ENCODE results near the gene STK39. TPM values are rescaled to one million over a fixed set of nuclear protein-coding genes. Genes with fewer than 3 reads are reported as not detected.

Gene STK39
- total RNA-seq, 1 experiment from 2014 or later: 2.9 TPM

- no peak overlapping the region for H3K27ac Mint-ChIP-seq (ENCODE audit: unreplicated experiment)
- ChIA-PET POLR2A (no interaction called here), CTCF (no interaction called here)
- no peaks in the 10 kb centered on the region for H3K4me1 ChIP-seq
- H3K4me1 Mint-ChIP-seq (ENCODE audit: low read depth, unreplicated experiment): no peaks in the 10 kb centered on the region
- intact Hi-C loops (cut with micrococcal nuclease; ENCODE audit: unreplicated experiment): no loop called here
- no peak overlapping the region for H3K4me3 ChIP-seq (ENCODE audit: low read depth, low read length)
- H3K36me3 Mint-ChIP-seq (ENCODE audit: insufficient read depth, unreplicated experiment): no peaks in the 10 kb centered on the region
- H3K27me3 ChIP-seq (replicated peaks; ENCODE audit: control insufficient read depth, insufficient read depth, low read length): no peaks in the 10 kb centered on the region
- peaks cover 3% of the 10 kb centered on the region for H3K27me3 Mint-ChIP-seq (ENCODE audit: insufficient read depth, unreplicated experiment)
- H3K36me3 ChIP-seq (ENCODE audit: control insufficient read depth, insufficient read depth, low read length): no peaks in the 10 kb centered on the region
- TF ChIP-seq, protein P1, sequence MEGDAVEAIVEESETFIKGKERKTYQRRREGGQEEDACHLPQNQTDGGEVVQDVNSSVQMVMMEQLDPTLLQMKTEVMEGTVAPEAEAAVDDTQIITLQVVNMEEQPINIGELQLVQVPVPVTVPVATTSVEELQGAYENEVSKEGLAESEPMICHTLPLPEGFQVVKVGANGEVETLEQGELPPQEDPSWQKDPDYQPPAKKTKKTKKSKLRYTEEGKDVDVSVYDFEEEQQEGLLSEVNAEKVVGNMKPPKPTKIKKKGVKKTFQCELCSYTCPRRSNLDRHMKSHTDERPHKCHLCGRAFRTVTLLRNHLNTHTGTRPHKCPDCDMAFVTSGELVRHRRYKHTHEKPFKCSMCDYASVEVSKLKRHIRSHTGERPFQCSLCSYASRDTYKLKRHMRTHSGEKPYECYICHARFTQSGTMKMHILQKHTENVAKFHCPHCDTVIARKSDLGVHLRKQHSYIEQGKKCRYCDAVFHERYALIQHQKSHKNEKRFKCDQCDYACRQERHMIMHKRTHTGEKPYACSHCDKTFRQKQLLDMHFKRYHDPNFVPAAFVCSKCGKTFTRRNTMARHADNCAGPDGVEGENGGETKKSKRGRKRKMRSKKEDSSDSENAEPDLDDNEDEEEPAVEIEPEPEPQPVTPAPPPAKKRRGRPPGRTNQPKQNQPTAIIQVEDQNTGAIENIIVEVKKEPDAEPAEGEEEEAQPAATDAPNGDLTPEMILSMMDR (IDR thresholded peaks at IDR 0.05; ENCODE audit: insufficient read depth in 1 of 2, low read depth in 1 of 2, low read length in 1 of 2, severe bottlenecking in 1 of 2, unreplicated experiment in 1 of 2): no peak
- DNase-seq: no peak
- H3K4me3 Mint-ChIP-seq (ENCODE audit: unreplicated experiment): no peak overlapping the region
- H3K9me3 ChIP-seq: no peaks in the 10 kb centered on the region
- no TSS peak for BruUV-seq (replicated peaks)
- H3K9me3 Mint-ChIP-seq (ENCODE audit: unreplicated experiment): no peaks in the 10 kb centered on the region
These were observed 81.2 kb downstream of the STK39 start for GRCh38 chr2:168165985-168166901.

GRCh38 chr2:168165397-168165796 is 82.0 kb downstream of the STK39 start:
- no peaks in the 10 kb centered on the region for H3K27me3 ChIP-seq (replicated peaks; ENCODE audit: control insufficient read depth, insufficient read depth, low read length)
- no TSS peak for BruUV-seq (replicated peaks)
- no peak overlapping the region for H3K4me3 ChIP-seq (ENCODE audit: low read depth, low read length)
- ChIA-PET CTCF (no interaction called here), POLR2A (no interaction called here)
- TF ChIP-seq, protein P1 (IDR thresholded peaks at IDR 0.05; ENCODE audit: insufficient read depth in 1 of 2, low read depth in 1 of 2, low read length in 1 of 2, severe bottlenecking in 1 of 2, unreplicated experiment in 1 of 2): no peak
- H3K9me3 ChIP-seq: no peaks in the 10 kb centered on the region
- no peak for DNase-seq
- no peaks in the 10 kb centered on the region for H3K36me3 ChIP-seq (ENCODE audit: control insufficient read depth, insufficient read depth, low read length)
- Mint-ChIP-seq H3K27ac (ENCODE audit: unreplicated experiment) (no peak overlapping the region), H3K36me3 (ENCODE audit: insufficient read depth, unreplicated experiment) (no peaks in the 10 kb centered on the region), H3K4me1 (ENCODE audit: low read depth, unreplicated experiment) (no peaks in the 10 kb centered on the region), H3K27me3 (ENCODE audit: insufficient read depth, unreplicated experiment) (peaks cover under 1% of the 10 kb centered on the region), H3K9me3 (ENCODE audit: unreplicated experiment) (no peaks in the 10 kb centered on the region), H3K4me3 (ENCODE audit: unreplicated experiment) (no peak overlapping the region)
- intact Hi-C loops (cut with micrococcal nuclease; ENCODE audit: unreplicated experiment): no loop called here
- no peaks in the 10 kb centered on the region for H3K4me1 ChIP-seq

DNA sequence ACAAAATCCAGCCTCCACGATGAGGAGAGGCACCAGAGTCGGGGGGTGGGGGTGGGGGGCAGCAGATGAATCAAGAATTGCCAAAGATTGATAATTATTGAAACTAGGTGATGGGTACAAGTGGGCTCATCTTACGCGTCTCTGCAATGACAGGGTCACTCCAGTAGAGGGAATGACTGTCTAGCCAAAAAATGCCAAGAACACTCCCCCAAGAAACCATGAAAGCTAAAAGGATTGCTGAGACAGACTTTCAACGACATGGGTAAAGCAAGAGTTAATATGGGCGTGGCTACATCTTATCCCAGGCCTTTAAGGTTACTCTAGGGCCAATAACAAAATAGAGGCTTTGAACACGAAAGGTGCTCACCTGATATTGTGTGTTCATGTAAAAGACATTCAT is 86.5 kb downstream of the STK39 start:
- Mint-ChIP-seq H3K4me1 (ENCODE audit: low read depth, unreplicated experiment) (no peaks in the 10 kb centered on the region), H3K36me3 (ENCODE audit: insufficient read depth, unreplicated experiment) (no peaks in the 10 kb centered on the region), H3K27ac (ENCODE audit: unreplicated experiment) (no peak overlapping the region), H3K4me3 (ENCODE audit: unreplicated experiment) (no peak overlapping the region), H3K27me3 (ENCODE audit: insufficient read depth, unreplicated experiment) (no peaks in the 10 kb centered on the region), H3K9me3 (ENCODE audit: unreplicated experiment) (no peaks in the 10 kb centered on the region)
- Histone ChIP-seq H3K27me3 (replicated peaks; ENCODE audit: control insufficient read depth, insufficient read depth, low read length) (no peaks in the 10 kb centered on the region), H3K9me3 (no peaks in the 10 kb centered on the region), H3K4me3 (ENCODE audit: low read depth, low read length) (no peak overlapping the region), H3K4me1 (no peaks in the 10 kb centered on the region), H3K36me3 (ENCODE audit: control insufficient read depth, insufficient read depth, low read length) (no peaks in the 10 kb centered on the region)
- BruUV-seq (replicated peaks): no TSS peak
- peak in 1 of 2 experiments; percentile 54 for DNase-seq
- intact Hi-C loops (cut with micrococcal nuclease; ENCODE audit: unreplicated experiment): loop anchor here (1.0 kb wide), 3 partner anchors 86 to 176 kb away; partner anchors contain the start of gene STK39
- CTCF ChIA-PET: interaction anchor here (0.5 to 2.0 kb wide), 6 partner anchors 133 to 537 kb away, joined by 3 to 21 read pairs (median 6); no protein-coding TSS in a partner anchor
- TF ChIP-seq, protein P1 (IDR thresholded peaks at IDR 0.05; ENCODE audit: insufficient read depth in 1 of 2, low read depth in 1 of 2, low read length in 1 of 2, severe bottlenecking in 1 of 2, unreplicated experiment in 1 of 2): peak; percentile 53 to 59
- POLR2A ChIA-PET: no interaction called here

Data from Caco-2 (cell line).